ENCODE measurements around the gene GFY. TPM values are rescaled to one million over a fixed set of nuclear protein-coding genes. Genes with fewer than 3 reads are reported as not detected.

The GFY gene
- total and polyA plus RNA-seq, 2 experiments from 2014 or later: not detected

GRCh38 chr19:49422407-49423070 lies 2.6 kb upstream of the GFY start:
- H3K27me3 ChIP-seq (replicated peaks; ENCODE audit: insufficient read depth): peaks cover 80% of the 10 kb centered on the region
- WGBS, 2 experiments (ENCODE audit: low coverage in 1 of 2, low lambda C conversion rate in 2 of 2, missing lambda C conversion rate in 2 of 2): 6 to 8% methylated on average over 34 to 52 of the region's 58 CpGs
- in situ Hi-C loops (cut with MboI): no loop called here
- H3K36me3 ChIP-seq (ENCODE audit: low read depth): no peaks in the 10 kb centered on the region
- no peaks in the 10 kb centered on the region for H3F3A ChIP-seq (ENCODE audit: insufficient read depth)
- peak; percentile 63 for DNase-seq
- no peak overlapping the region for H2AFZ ChIP-seq
- H3K4me2 ChIP-seq (ENCODE audit: unreplicated experiment): peak overlapping the region; percentile 21
- H3K4me3 ChIP-seq: no peak overlapping the region
- no peaks in the 10 kb centered on the region for H4K20me1 ChIP-seq (ENCODE audit: insufficient read depth)
- H3K9me2 ChIP-seq (ENCODE audit: insufficient read depth): no peaks in the 10 kb centered on the region
- H3K9me3 ChIP-seq (ENCODE audit: low read depth): no peaks in the 10 kb centered on the region
- TF ChIP-seq EZH2phosphoT487 (IDR thresholded peaks at IDR 0.05; ENCODE audit: insufficient read depth, low read depth) (peak; percentile 47; the same call in 1 of the 2 replicates), EZH2 (IDR thresholded peaks at IDR 0.05; ENCODE audit: insufficient read depth, poor library complexity, severe bottlenecking) (peak; percentile 90)
- H3K27ac ChIP-seq: no peak overlapping the region
- H3K4me1 ChIP-seq (ENCODE audit: insufficient read depth): 0 out of 2 replicates have a peak, but pooled peaks cover 5% of the 10 kb centered on the region
- H3K9ac ChIP-seq: no peak overlapping the region
- no peaks in the 10 kb centered on the region for H3K79me2 ChIP-seq (ENCODE audit: insufficient read depth)

GRCh38 chr19:49423071-49423984 lies 1.9 kb upstream of the GFY start, which contains the start of gene PTH2:
TSS of gene PTH2 (minus strand) at chr19:49423441. CDS start at chr19:49423339, 102 bp downstream.
- no peaks in the 10 kb centered on the region for H3F3A ChIP-seq (ENCODE audit: insufficient read depth)
- H3K4me3 ChIP-seq: no peak within 1 kb of the TSS
- TF ChIP-seq EZH2phosphoT487 (IDR thresholded peaks at IDR 0.05; ENCODE audit: insufficient read depth, low read depth): 0 out of 2 replicates have a peak, but pooled peaks have one; percentile 4
- TF ChIP-seq EZH2 (IDR thresholded peaks at IDR 0.05; ENCODE audit: insufficient read depth, poor library complexity, severe bottlenecking): no peak
- no peak within 1 kb of the TSS for H3K9ac ChIP-seq
- no peak within 1 kb of the TSS for H2AFZ ChIP-seq
- in situ Hi-C loops (cut with MboI): no loop called here
- WGBS, 2 experiments (ENCODE audit: low coverage in 1 of 2, low lambda C conversion rate in 2 of 2, missing lambda C conversion rate in 2 of 2): 6 to 11% methylated on average over 32 to 42 of the region's 42 CpGs
- no peaks in the 10 kb centered on the region for H4K20me1 ChIP-seq (ENCODE audit: insufficient read depth)
- H3K9me3 ChIP-seq (ENCODE audit: low read depth): no peaks in the 10 kb centered on the region
- no peak within 1 kb of the TSS for H3K27ac ChIP-seq
- H3K4me2 ChIP-seq (ENCODE audit: unreplicated experiment): peak within 1 kb of the TSS; percentile 21
- H3K9me2 ChIP-seq (ENCODE audit: insufficient read depth): no peaks in the 10 kb centered on the region
- DNase-seq: no peak
- H3K4me1 ChIP-seq (ENCODE audit: insufficient read depth): 0 out of 2 replicates have a peak, but pooled peaks cover 5% of the 10 kb centered on the region
- H3K79me2 ChIP-seq (ENCODE audit: insufficient read depth): no peaks in the 10 kb centered on the region
- peaks cover 85% of the 10 kb centered on the region for H3K27me3 ChIP-seq (replicated peaks; ENCODE audit: insufficient read depth)
- no peaks in the 10 kb centered on the region for H3K36me3 ChIP-seq (ENCODE audit: low read depth)

GRCh38 chr19:49423985-49424303 lies 1.2 kb upstream of the GFY start:
- Histone ChIP-seq H3K4me2 (ENCODE audit: unreplicated experiment) (no peak overlapping the region), H3K36me3 (ENCODE audit: low read depth) (no peaks in the 10 kb centered on the region), H3K4me1 (ENCODE audit: insufficient read depth) (0 out of 2 replicates have a peak, but pooled peaks cover 5% of the 10 kb centered on the region), H3K9me3 (ENCODE audit: low read depth) (no peaks in the 10 kb centered on the region), H3K27ac (no peak overlapping the region), H3K4me3 (no peak overlapping the region), H3K9me2 (ENCODE audit: insufficient read depth) (no peaks in the 10 kb centered on the region), H3K79me2 (ENCODE audit: insufficient read depth) (no peaks in the 10 kb centered on the region), H3F3A (ENCODE audit: insufficient read depth) (no peaks in the 10 kb centered on the region), H3K9ac (no peak overlapping the region), H3K27me3 (replicated peaks; ENCODE audit: insufficient read depth) (peaks cover 85% of the 10 kb centered on the region), H4K20me1 (ENCODE audit: insufficient read depth) (no peaks in the 10 kb centered on the region), H2AFZ (no peak overlapping the region)
- TF ChIP-seq EZH2phosphoT487 (IDR thresholded peaks at IDR 0.05; ENCODE audit: insufficient read depth, low read depth) (no peak), EZH2 (IDR thresholded peaks at IDR 0.05; ENCODE audit: insufficient read depth, poor library complexity, severe bottlenecking) (no peak)
- DNase-seq: no peak
- WGBS, 2 experiments (ENCODE audit: low coverage in 1 of 2, low lambda C conversion rate in 2 of 2, missing lambda C conversion rate in 2 of 2): 12 to 26% methylated on average over 3 of the region's 3 CpGs
- in situ Hi-C loops (cut with MboI): no loop called here

GRCh38 chr19:49425922-49426592 lies 869 bp downstream of the GFY start:
- 2% methylated on average over 30 of the region's 30 CpGs for WGBS, 2 experiments (ENCODE audit: low coverage in 1 of 2, low lambda C conversion rate in 2 of 2, missing lambda C conversion rate in 2 of 2)
- Histone ChIP-seq H3K4me1 (ENCODE audit: insufficient read depth) (0 out of 2 replicates have a peak, but pooled peaks cover 4% of the 10 kb centered on the region), H3K9me3 (ENCODE audit: low read depth) (no peaks in the 10 kb centered on the region), H3K27me3 (replicated peaks; ENCODE audit: insufficient read depth) (peaks cover 93% of the 10 kb centered on the region), H3F3A (ENCODE audit: insufficient read depth) (no peaks in the 10 kb centered on the region), H2AFZ (no peak overlapping the region), H3K79me2 (ENCODE audit: insufficient read depth) (no peaks in the 10 kb centered on the region), H3K4me2 (ENCODE audit: unreplicated experiment) (no peak overlapping the region), H3K27ac (no peak overlapping the region), H3K9ac (no peak overlapping the region), H3K9me2 (ENCODE audit: insufficient read depth) (no peaks in the 10 kb centered on the region), H3K4me3 (no peak overlapping the region), H4K20me1 (ENCODE audit: insufficient read depth) (no peaks in the 10 kb centered on the region), H3K36me3 (ENCODE audit: low read depth) (no peaks in the 10 kb centered on the region)
- no peak for TF ChIP-seq EZH2phosphoT487 (IDR thresholded peaks at IDR 0.05; ENCODE audit: insufficient read depth, low read depth)
- peak; percentile 15 for TF ChIP-seq EZH2 (IDR thresholded peaks at IDR 0.05; ENCODE audit: insufficient read depth, poor library complexity, severe bottlenecking)
- in situ Hi-C loops (cut with MboI): no loop called here
- DNase-seq: peak; percentile 72
